NCI-H526 treated with DMSO at 0.1 percent for 48 hours (cell line): ENCODE measurements around the gene INF2.

Experiments used
- DNase-seq: peaks from one replicate; lab custom pipeline; 2025; lab: John Stamatoyannopoulos, UW

Gene INF2

GRCh38 chr14:104770072-104770579, 80.7 kb downstream of the INF2 start:
- no peak for DNase-seq

GRCh38 chr14:104770851-104771272, 81.4 kb downstream of the INF2 start:
- DNase-seq: no peak

GRCh38 chr14:104771374-104771773, 82.0 kb downstream of the INF2 start:
- DNase-seq: no peak
